Natural killer cell treated with Interleukin-12 subunit alpha and Interleukin-12 subunit beta and Interleukin-15 and Interleukin-18, amount 100 ng/mL, for 72 hours (primary cell): ENCODE results near the gene EARS2. TPM values are rescaled to one million over a fixed set of nuclear protein-coding genes. Genes with fewer than 3 reads are reported as not detected.
"Not testable (repeated sequence)": the region's sequence is repeated elsewhere in the genome, so short reads cannot be mapped to it uniquely, and the experiment has no call there.

Experiments
- ATAC-seq, 2 donors: fragments of 150-1000 bp; cut with Tn5 transposase in 1 of 2; sonication (Bioruptor Pico), chemical (Tn5 transposase) in 1 of 2; 2 replicates each; pipeline ENCODE4 v1.10.0; 2021
- DNase-seq: peaks from one replicate; pipeline ENCODE4 v3.0.0; 2022; ENCODE audit warnings: low spot score
- H3K27ac Mint-ChIP-seq, 2 donors: 1 replicate in 1 of 2; 2 replicates in 1 of 2; pipeline ENCODE4 v1.8.0; 2022; ENCODE audit warnings: mixed read lengths in 2 of 2, mild to moderate bottlenecking in 1 of 2, moderate library complexity in 1 of 2
- H3K27me3 Mint-ChIP-seq, 2 donors: 1 replicate in 1 of 2; 2 replicates in 1 of 2; pipeline ENCODE4 v1.8.0; 2022; ENCODE audit warnings: mixed read lengths in 2 of 2
- H3K36me3 Mint-ChIP-seq: one replicate; pipeline ENCODE4 v1.8.0; 2022; ENCODE audit warnings: mixed read lengths
- H3K4me1 Mint-ChIP-seq, 2 donors: 1 replicate in 1 of 2; 2 replicates in 1 of 2; pipeline ENCODE4 v1.8.0; 2022; ENCODE audit warnings: low read depth in 2 of 2, mixed read lengths in 2 of 2, mild to moderate bottlenecking in 1 of 2
- H3K4me3 Mint-ChIP-seq: one replicate; pipeline ENCODE4 v1.8.0; 2022; ENCODE audit warnings: mixed read lengths
- H3K9me3 Mint-ChIP-seq: 2 replicates; pipeline ENCODE4 v1.8.0; 2022; ENCODE audit warnings: mixed read lengths
- total RNA-seq, 2 donors: library from RNA; stranded (reverse); gene quantifications; one replicate each; pipeline ENCODE4 v1.2.3, GENCODE V29; 2022

Gene EARS2
- total RNA-seq, 2 donors from 2014 or later, result 19.2 to 34.9 TPM

DNA sequence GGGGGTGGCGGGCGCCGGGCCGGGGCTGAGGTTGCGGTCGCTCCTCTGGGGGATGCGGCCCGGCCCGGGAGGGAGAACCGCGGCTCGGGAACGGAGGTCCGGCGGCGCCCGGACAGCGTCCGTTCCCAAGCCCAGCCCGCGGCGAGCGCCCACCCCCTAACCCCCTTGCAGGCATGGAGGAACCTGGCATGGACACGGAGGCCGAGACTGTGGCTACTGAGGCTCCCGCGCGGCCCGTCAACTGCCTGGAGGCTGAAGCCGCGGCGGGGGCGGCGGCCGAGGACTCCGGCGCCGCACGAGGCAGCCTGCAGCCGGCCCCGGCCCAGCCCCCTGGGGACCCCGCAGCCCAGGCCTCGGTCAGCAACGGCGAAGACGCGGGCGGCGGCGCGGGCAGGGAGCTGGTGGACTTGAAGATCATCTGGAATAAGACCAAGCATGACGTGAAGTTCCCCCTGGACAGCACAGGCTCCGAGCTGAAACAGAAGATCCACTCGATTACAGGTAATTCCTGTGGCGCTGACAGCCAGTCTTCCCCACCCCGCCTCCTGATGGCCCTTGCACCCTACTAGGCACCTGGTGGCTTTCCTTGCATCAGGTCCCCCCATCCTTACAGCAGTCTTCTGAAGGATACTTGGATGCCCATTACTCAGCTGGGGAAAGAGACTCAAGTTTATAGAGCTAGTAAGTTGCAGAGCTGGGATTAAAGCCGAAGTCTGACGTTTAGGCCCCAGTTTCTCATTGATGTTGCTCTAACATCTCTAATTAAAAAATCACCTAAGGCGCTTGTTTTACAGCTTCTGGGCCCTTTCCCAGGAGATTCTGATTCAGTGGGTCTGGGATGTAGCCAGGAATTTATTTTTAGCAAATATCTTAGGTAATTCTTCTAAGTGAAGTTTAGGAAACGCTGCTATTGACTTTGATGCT is 891 bp upstream of the EARS2 start:
- Mint-ChIP-seq H3K4me3 (peak overlapping the region; percentile 91), H3K4me1 (peaks cover 15 to 27% of the 10 kb centered on the region in 2 donors), H3K9me3 (no peaks in the 10 kb centered on the region), H3K36me3 (peaks cover 16% of the 10 kb centered on the region), H3K27me3 (no peaks in the 10 kb centered on the region), H3K27ac (peak overlapping the region; percentile 91 to 92)
- no peak for ATAC-seq
- no peak for DNase-seq

DNA sequence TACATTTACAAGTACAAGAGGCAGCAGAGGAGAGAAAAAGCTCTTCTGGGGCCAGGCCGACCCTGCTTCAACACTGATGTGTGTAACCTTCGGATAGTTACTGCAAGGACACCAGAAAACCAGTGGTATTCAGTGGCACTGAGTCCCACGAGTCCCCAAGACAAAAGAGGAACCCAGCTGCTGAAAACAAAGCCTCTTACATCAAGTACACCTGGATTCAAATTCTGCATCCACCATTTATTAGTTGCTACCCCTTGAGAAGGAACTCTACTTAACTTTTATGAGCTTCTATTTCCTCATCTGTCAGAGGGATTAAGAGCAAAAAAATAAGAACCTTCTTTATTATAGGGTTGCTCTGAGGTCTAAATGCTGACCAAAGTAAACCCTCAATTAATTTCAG is 2.6 kb downstream of the EARS2 start:
- Mint-ChIP-seq H3K36me3 (peaks cover 4% of the 10 kb centered on the region), H3K4me1 (peaks cover 11 to 19% of the 10 kb centered on the region in 2 donors), H3K27me3 (no peaks in the 10 kb centered on the region), H3K4me3 (no peak overlapping the region), H3K9me3 (no peaks in the 10 kb centered on the region), H3K27ac (no peak overlapping the region)
- no peak for DNase-seq
- ATAC-seq, result no peak

DNA sequence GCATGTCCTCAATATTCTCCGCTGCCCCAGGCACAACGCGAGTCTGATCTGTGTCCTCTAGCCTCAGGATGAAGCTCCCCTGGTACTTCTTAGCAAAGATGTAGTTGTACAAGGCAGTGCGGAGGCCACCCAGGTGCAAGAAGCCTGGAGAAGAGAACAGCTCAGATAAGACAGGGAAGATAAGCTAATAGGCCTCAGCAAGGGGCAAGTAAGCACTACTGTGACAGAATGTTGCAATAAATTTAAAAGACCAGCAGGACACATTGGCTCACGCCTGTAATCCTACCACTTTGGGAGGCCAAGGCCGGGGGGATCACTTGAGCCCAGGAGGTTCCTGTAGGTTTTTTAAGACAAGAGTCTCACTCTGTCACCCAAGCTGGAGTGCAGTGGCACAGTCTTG is 5.0 kb downstream of the EARS2 start:
- no peaks in the 10 kb centered on the region for H3K27me3 Mint-ChIP-seq

DNA sequence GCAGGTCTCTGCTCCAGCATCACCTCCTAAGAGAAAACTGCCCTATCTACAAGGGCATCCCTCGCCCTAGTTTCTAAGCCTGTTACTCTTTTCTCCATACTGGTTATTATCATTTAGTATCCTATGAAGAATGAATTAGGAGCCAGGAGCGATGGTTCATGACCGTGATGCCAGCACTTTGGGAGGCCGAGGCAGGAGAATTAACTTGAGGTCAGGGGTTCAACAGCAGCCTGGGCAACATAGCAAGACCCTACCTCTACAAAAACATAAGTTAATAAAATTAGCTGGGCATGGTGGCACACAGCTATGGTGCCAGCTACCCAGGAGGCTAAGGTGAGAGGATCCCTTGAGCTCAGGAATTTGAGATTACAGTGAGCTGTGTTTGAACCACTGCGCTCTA is 7.2 kb downstream of the EARS2 start:
- Mint-ChIP-seq H3K9me3 (no peaks in the 10 kb centered on the region), H3K4me3 (no peak overlapping the region), H3K36me3 (peaks cover 5% of the 10 kb centered on the region), H3K27ac (no peak overlapping the region), H3K4me1 (peaks cover 0 to 2% of the 10 kb centered on the region in 2 donors), H3K27me3 (no peaks in the 10 kb centered on the region)
- DNase-seq (no peak), ATAC-seq (no peak)

More for the DNA sequence above, 5.0 kb downstream of the EARS2 start:
- H3K27ac Mint-ChIP-seq, result no peak overlapping the region
- DNase-seq (no peak), ATAC-seq (no peak)
- H3K36me3 Mint-ChIP-seq, result peaks cover 5% of the 10 kb centered on the region
- H3K9me3 Mint-ChIP-seq, result no peaks in the 10 kb centered on the region
- no peak overlapping the region for H3K4me3 Mint-ChIP-seq
- peaks cover 8 to 9% of the 10 kb centered on the region in 2 donors for H3K4me1 Mint-ChIP-seq

DNA sequence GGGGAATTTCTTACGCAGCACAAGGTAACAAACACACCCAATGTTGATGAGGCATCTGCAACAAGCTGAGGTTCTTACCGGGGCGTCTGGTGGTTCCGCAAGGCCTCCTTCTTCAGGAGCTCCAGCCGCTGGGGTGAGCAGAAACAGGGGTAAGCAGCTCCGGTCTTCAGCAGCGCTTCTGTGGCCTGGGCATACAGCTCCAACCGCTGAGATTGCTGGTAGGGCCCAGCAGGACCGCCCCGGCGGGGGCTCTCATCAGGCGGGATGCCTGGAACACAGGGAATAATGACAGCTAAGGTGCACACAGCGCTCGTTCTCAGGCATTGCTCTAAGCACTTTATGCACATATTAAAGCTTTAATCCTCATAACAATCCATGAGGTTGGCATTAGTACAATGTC is 12.7 kb downstream of the EARS2 start:
- H3K27ac Mint-ChIP-seq, result no peak overlapping the region
- H3K4me1 Mint-ChIP-seq, result no peaks in the 10 kb centered on the region
- H3K9me3 Mint-ChIP-seq, result no peaks in the 10 kb centered on the region
- DNase-seq (no peak), ATAC-seq (peak in 1 of 2 donors; percentile 48)
- no peak overlapping the region for H3K4me3 Mint-ChIP-seq
- H3K27me3 Mint-ChIP-seq, result no peaks in the 10 kb centered on the region
- no peaks in the 10 kb centered on the region for H3K36me3 Mint-ChIP-seq

DNA sequence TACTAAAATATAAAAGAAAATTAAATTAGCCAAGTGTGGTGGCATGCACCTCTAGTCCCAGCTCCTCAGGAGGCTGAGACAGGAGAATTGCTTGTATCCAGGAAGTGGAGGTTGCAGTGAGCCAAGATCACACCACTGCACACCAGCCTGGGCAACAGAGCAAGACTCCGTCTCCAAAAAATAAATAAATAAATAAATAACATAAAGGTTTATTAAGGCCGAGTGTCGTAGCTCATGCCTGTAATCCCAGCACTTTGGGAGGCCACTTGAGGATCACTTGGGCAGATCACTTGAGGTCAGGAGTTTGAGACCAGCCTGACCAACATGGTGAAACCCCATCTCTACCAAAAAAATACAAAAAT is 16.4 kb downstream of the EARS2 start:
- DNase-seq, H3K36me3 Mint-ChIP-seq, H3K9me3 Mint-ChIP-seq, H3K27me3 Mint-ChIP-seq, ATAC-seq, H3K4me3 Mint-ChIP-seq, H3K27ac Mint-ChIP-seq, H3K4me1 Mint-ChIP-seq: not testable (repeated sequence)

DNA sequence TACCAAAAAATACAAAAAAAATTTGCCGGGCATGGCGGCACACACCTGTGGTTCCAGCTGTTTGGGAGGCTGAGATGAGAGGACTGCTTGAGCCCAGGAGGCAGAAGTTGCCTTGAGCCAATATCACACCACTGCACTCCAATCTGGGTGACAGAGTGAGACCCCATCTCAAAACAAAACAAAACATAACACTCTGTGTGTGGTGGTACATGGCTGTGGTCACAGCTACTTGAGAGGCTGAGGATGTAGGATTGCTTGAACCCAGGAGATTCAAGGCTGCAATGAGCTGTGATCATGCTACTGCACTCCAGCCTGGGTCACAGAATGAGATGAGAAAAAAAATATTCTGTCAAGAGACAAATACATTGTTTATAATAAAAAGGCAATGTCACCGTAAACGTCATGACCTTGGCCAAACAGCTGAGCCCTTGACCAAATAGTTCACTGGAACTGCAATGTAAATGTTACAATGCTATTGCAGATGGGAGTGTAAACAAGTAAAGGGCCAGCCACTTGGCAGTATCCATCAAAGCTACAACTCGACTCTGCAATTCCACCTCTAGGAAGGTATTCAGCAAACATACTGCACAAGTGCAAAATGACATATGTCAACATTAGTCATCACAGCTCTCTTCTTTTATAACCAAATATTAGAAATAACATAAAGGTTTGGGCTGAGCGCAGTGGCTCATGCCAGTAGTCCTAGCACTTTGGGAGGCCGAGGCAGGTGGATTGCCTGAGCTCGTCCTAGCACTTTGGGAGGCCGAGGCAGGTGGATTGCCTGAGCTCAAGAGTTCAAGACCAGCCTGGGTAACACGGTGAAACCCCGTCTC is 16.9 kb downstream of the EARS2 start:
- Mint-ChIP-seq H3K4me1 (no peaks in the 10 kb centered on the region), H3K27ac (no peak overlapping the region), H3K4me3 (no peak overlapping the region), H3K36me3 (no peaks in the 10 kb centered on the region), H3K9me3 (no peaks in the 10 kb centered on the region), H3K27me3 (no peaks in the 10 kb centered on the region)
- ATAC-seq, result no peak
- no peak for DNase-seq

DNA sequence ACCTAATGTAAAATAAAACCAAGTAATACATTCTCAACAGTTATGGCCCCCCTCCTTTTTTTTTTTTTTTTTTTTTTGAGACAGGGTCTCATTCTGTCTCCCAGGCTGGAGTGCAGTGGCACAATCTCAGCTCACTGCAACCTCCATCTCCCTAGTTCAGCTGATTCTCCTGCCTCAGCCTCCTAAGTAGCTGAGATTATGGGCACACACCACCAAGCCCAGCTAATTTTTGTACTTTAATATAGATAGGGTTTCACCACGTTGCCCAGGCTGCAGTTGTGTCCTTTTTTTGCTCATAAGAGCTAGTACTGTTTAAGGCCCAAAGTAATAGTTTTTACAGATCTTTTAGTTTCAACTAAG is 18.3 kb downstream of the EARS2 start:
- DNase-seq (no peak), ATAC-seq (no peak)
- H3K27ac Mint-ChIP-seq, result no peak overlapping the region
- H3K27me3 Mint-ChIP-seq, result no peaks in the 10 kb centered on the region
- no peaks in the 10 kb centered on the region for H3K4me1 Mint-ChIP-seq
- no peak overlapping the region for H3K4me3 Mint-ChIP-seq
- H3K36me3 Mint-ChIP-seq, result no peaks in the 10 kb centered on the region
- no peaks in the 10 kb centered on the region for H3K9me3 Mint-ChIP-seq

DNA sequence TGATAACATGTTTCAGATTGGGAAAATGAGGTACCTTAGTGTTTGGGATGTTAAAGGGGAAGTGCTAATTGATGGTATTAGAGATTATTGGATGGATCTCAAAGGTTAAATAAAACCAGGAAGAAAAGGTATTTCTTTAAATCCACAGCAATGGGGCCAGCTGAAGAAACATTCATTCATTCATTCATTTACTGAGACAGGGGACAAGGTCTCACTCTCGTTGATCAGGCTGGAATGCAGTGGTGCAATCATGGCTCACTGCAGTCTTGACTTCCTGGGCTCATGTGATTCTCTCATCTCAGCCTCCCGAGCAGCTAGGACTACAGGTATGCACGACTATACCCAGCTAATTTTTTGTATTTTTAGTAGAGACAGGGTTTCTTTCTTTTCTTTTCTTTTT is 19.8 kb downstream of the EARS2 start:
- ATAC-seq (no peak), DNase-seq (no peak)
- no peaks in the 10 kb centered on the region for H3K27me3 Mint-ChIP-seq
- no peaks in the 10 kb centered on the region for H3K4me1 Mint-ChIP-seq
- peaks cover 4% of the 10 kb centered on the region for H3K36me3 Mint-ChIP-seq
- no peak overlapping the region for H3K27ac Mint-ChIP-seq
- no peak overlapping the region for H3K4me3 Mint-ChIP-seq
- no peaks in the 10 kb centered on the region for H3K9me3 Mint-ChIP-seq

DNA sequence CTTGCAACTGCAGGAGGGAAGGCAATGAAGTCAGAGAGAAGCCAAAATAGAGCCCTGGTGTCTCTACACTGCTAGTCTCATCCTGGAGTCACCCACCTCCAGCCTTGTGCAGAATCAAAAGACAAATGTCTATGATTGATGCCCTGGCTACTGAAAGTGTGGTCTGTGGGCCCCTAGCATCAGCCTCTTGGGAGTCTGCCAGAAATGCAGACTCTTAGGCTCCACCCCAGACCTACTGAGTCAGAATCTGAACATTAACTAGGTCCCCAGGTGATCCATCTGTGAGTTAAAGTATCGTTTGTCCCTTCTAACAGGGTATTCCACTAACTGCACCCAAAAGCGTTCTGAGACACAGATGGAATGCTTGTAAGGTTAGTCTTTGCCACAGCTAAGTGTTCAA is 21.2 kb downstream of the EARS2 start:
- Mint-ChIP-seq H3K27ac (no peak overlapping the region), H3K36me3 (peaks cover 4% of the 10 kb centered on the region), H3K27me3 (no peaks in the 10 kb centered on the region), H3K9me3 (no peaks in the 10 kb centered on the region), H3K4me1 (no peaks in the 10 kb centered on the region), H3K4me3 (no peak overlapping the region)
- DNase-seq, result no peak
- no peak for ATAC-seq

DNA sequence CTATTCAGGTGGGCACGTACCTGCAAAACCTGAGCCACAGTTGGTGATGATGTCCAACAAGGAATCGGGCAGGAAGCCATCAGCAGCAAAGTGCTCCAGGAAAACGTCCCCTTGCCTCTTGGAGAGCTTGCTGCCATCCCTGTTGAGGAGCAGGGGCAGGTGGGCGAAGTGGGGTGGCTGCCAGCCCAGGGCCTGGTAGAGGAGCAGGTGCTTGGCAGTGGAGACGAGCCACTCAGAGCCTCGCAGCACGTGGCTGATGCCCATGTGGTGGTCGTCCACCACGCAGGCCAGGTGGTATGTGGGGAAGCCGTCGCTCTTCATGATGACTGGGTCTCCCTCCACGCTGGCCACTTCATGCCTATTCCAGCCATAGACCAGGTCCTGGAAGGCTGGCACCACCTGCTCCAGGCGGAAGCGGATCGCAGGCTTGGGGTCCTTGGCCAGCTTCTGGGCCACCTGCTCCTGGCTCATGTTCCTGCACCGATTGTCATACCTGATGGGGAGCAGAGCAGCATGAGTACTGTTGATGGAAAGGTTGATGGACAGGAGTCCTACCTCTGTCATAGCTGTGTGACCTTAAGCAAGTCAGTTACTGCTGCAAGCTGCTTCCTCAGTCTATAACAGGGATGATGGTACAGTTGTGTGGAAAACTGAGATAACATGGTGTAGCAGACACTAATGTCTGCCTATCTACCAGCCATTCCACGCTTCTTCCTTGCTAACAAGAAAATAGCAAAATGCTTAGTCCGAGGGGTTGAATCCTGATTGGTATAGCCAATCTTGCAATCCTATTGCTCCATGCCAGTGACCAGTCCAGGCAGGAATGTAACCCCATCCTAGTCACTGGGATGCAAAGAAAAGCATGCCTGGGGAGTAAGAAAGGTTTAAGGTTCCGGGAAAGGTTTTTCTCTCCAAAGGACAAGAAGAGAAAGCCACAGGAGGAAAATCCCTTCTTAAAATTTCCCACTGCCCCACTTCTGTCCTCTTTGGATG is 22.0 kb downstream of the EARS2 start:
- Mint-ChIP-seq H3K27ac (no peak overlapping the region), H3K27me3 (no peaks in the 10 kb centered on the region), H3K4me1 (no peaks in the 10 kb centered on the region), H3K36me3 (peaks cover 4% of the 10 kb centered on the region), H3K9me3 (no peaks in the 10 kb centered on the region), H3K4me3 (no peak overlapping the region)
- ATAC-seq, result no peak
- no peak for DNase-seq

DNA sequence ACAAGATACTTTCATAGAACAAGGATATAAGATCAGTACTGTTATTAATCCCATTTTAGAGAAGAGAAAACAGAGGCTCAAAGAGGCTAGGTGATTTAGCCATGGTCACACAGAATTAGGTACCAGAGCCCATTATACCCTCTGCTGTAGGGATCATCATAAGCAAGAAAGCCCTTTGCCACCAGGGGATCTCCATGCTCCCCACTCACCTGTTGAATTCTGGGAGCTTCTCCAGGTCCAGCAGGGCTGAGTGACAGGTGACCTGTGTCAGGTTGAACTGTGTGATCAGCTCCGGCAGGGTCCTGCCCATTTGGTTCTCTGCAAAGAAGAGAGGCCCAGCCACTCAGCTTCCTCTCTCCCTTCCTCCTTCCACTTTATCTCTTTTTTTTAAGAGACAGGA is 24.7 kb downstream of the EARS2 start:
- no peak for ATAC-seq
- H3K36me3 Mint-ChIP-seq, result peaks cover 4% of the 10 kb centered on the region
- no peak overlapping the region for H3K27ac Mint-ChIP-seq
- no peaks in the 10 kb centered on the region for H3K9me3 Mint-ChIP-seq
- no peak overlapping the region for H3K4me3 Mint-ChIP-seq
- no peaks in the 10 kb centered on the region for H3K27me3 Mint-ChIP-seq
- H3K4me1 Mint-ChIP-seq, result no peaks in the 10 kb centered on the region
- DNase-seq, result no peak

DNA sequence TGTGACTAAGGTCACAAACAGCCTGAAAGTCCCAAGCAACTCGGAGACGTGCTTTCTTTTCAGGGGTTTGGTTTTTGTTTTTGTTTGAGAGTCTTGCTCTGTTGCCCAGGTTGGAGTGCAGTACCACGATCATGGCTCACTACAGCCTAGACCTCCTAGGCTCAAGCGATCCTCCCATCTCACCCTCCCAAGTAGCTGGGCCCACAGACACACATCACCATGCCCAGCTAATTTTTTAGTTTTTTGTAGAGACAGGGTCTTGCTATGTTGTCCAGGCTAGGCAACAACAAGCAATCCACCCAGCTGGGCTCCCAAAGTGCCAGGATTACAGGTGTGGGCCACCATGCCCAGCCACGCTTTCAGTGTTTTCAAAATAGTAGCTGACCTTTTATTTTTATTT is 27.1 kb downstream of the EARS2 start:
- ATAC-seq, result no peak
- H3K27ac Mint-ChIP-seq, result no peak overlapping the region
- no peaks in the 10 kb centered on the region for H3K27me3 Mint-ChIP-seq
- H3K4me3 Mint-ChIP-seq, result no peak overlapping the region
- H3K4me1 Mint-ChIP-seq, result no peaks in the 10 kb centered on the region
- H3K9me3 Mint-ChIP-seq, result no peaks in the 10 kb centered on the region
- H3K36me3 Mint-ChIP-seq, result peaks cover 4% of the 10 kb centered on the region
- no peak for DNase-seq
